Rectal smooth muscle tissue (tissue), 1 donor: ENCODE results near the gene CCDC92.
"Not testable (repeated sequence)": the region's sequence is repeated elsewhere in the genome, so short reads cannot be mapped to it uniquely, and the experiment has no call there.

Experiments
- H3K27ac ChIP-seq: one replicate; pipeline ENCODE4 v1.7.0; 2013; ENCODE audit warnings: low read depth, low read length, inconsistent platforms
- H3K27me3 ChIP-seq: one replicate; pipeline ENCODE4 v1.7.0; 2013; ENCODE audit warnings: low read length; ENCODE audit not compliant: control insufficient read depth, insufficient read depth
- H3K36me3 ChIP-seq: one replicate; pipeline ENCODE4 v1.7.0; 2013; ENCODE audit warnings: low read length; ENCODE audit not compliant: control insufficient read depth, insufficient read depth
- H3K4me1 ChIP-seq: one replicate; pipeline ENCODE4 v1.7.0; 2013; ENCODE audit warnings: low read length; ENCODE audit not compliant: control insufficient read depth, insufficient read depth
- H3K4me3 ChIP-seq: one replicate; pipeline ENCODE4 v1.7.0; 2013; ENCODE audit warnings: low read length
- H3K9ac ChIP-seq: one replicate; pipeline ENCODE4 v1.7.0; 2013; ENCODE audit warnings: low read length

The CCDC92 gene

GRCh38 chr12:123948796-123949769, 23.5 kb downstream of the CCDC92 start:
- no peak overlapping the region for H3K27ac ChIP-seq
- H3K36me3 ChIP-seq: no peaks in the 10 kb centered on the region
- no peak overlapping the region for H3K4me3 ChIP-seq
- no peak overlapping the region for H3K9ac ChIP-seq
- no peaks in the 10 kb centered on the region for H3K4me1 ChIP-seq
- H3K27me3 ChIP-seq: no peaks in the 10 kb centered on the region

GRCh38 chr12:123948401-123948795, 24.2 kb downstream of the CCDC92 start:
- no peak overlapping the region for H3K27ac ChIP-seq
- no peak overlapping the region for H3K4me3 ChIP-seq
- H3K9ac ChIP-seq: no peak overlapping the region
- no peaks in the 10 kb centered on the region for H3K4me1 ChIP-seq
- peaks cover 2% of the 10 kb centered on the region for H3K36me3 ChIP-seq
- H3K27me3 ChIP-seq: no peaks in the 10 kb centered on the region

DNA sequence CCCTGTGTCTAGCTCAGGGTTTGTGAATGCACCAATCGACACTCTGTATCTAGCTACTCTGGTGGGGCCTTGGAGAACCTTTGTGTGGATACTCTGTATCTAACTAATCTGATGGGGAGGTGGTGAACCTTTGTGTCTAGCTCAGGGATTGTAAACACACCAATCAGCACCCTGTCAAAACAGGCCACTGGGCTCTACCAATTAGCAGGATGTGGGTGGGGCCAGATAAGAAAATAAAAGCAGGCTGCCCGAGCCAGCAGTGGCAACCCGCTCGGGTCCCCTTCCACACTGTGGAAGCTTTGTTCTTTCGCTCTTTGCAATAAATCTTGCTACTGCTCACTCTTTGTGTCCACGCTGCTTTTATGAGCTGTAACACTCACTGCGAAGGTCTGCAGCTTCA, 25.1 kb downstream of the CCDC92 start:
- not testable (repeated sequence) for H3K27me3 ChIP-seq, H3K9ac ChIP-seq, H3K4me3 ChIP-seq, H3K4me1 ChIP-seq, H3K27ac ChIP-seq
- peaks cover 10% of the 10 kb centered on the region for H3K36me3 ChIP-seq

DNA sequence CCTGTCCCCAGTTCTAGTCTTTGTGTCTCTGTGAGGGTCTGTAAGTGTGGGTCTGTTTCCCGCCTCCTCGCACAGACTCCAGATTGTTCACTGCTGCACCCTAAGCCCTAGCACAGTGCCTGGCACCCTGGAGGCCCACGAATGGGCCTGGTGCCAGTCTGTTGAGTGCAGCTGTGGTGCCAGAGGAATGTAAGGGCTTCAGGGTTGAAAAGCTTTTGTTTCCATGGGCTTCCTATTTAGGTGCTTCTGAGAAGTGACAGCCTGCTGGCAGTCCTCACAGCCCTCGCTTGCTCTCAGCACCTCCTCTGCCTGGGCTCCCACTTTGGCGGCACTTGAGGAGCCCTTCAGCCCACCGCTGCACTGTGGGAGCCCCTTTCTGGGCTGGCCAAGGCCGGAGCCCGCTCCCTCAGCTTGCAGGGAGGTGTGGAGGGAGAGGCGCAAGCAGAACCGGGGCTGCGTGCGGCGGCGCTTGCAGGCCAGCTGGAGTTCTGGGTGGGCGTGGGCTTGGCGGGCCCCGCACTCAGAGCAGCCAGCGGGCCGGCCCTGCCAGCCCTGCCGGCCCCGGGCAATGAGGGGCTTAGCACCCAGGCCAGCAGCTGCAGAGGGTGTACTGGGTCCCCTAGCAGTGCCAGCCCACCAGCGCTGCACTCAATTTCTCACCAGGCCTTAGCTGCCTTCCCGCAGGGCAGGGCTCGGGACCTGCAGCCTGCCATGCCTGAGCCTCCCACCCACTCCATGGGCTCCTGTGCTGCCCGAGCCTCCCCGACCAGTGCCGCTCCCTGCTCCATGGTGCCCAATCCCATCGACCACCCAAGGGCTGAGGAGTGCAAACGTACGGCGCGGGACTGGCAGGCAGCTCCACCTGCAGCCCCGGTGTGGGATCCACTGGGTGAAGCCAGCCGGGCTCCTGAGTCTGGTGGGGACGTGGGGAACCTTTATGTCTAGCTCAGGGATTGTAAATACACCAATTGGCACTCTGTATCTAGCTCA, 25.8 kb downstream of the CCDC92 start:
- not testable (repeated sequence) for H3K27me3 ChIP-seq, H3K4me1 ChIP-seq, H3K27ac ChIP-seq, H3K4me3 ChIP-seq, H3K9ac ChIP-seq
- H3K36me3 ChIP-seq: peaks cover 12% of the 10 kb centered on the region

DNA sequence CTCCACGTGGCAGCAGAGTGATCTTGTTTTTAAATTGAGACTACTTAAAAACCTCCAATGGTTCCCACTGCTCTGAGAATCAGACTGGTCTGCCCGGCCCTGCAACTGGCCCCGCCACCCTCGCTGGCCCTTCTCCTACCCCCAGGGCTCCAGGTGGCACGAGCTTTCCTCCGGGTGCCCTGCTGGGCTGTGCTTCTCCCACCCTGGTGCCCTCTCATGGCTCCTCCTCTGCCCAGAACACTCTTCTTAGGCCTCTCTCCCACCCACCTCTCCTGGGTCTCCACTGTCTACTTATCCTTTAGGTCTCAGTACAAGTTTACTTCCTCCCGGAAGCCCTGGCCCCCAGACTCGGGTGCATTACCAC, 26.5 kb downstream of the CCDC92 start:
- Histone ChIP-seq H3K4me3 (no peak overlapping the region), H3K27me3 (no peaks in the 10 kb centered on the region), H3K27ac (no peak overlapping the region), H3K4me1 (no peaks in the 10 kb centered on the region), H3K9ac (no peak overlapping the region), H3K36me3 (peaks cover 12% of the 10 kb centered on the region)

- Histone ChIP-seq H3K27me3 (no peaks in the 10 kb centered on the region), H3K4me3 (no peak overlapping the region), H3K4me1 (no peaks in the 10 kb centered on the region), H3K36me3 (peaks cover 12% of the 10 kb centered on the region), H3K9ac (no peak overlapping the region), H3K27ac (no peak overlapping the region)
Observed at GRCh38 chr12:123945287-123946151, 27.1 kb downstream of the CCDC92 start.

DNA sequence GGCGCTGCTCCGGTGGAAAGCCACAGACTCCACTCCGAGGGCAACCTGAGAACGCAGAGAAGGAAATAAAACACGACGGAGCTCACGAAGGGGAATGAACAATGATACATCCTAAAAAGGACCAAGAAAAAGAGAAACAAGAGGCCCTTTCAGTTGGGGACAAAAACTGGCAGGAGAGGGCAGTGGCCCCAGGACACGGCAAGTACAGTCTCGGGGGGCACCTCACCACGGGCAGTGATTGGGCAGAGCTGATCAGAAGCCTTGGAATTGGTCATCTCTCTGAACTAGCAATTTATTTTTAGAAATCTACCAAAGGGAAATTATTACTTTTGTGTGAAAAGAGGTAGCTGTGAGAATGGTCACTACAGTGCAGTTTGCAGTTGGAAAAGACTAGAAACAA, 27.9 kb downstream of the CCDC92 start:
- Histone ChIP-seq H3K27ac (no peak overlapping the region), H3K27me3 (no peaks in the 10 kb centered on the region), H3K4me3 (no peak overlapping the region), H3K4me1 (no peaks in the 10 kb centered on the region), H3K36me3 (peaks cover 12% of the 10 kb centered on the region), H3K9ac (no peak overlapping the region)

DNA sequence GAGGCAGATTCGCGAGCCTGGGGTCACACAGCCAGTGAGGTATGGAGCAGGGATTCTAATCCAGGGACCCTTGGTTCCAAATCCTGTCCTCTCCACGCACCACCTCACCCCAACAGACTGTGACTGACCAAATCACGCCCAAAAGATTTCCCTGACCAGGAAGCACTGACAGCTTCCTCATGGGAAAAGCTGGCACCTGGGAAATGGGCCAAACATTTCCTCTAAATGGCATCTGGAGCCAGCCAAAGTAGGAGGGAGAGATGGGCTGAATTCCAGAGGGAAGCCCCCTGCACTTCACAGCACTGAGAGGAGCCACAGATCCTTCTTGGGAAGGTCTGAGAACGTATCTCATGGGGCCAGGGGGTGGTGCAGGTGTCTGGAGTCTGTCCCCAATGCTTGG, 28.8 kb downstream of the CCDC92 start:
- H3K4me1 ChIP-seq: no peaks in the 10 kb centered on the region
- no peak overlapping the region for H3K9ac ChIP-seq
- no peak overlapping the region for H3K27ac ChIP-seq
- H3K36me3 ChIP-seq: peaks cover 12% of the 10 kb centered on the region
- no peaks in the 10 kb centered on the region for H3K27me3 ChIP-seq
- no peak overlapping the region for H3K4me3 ChIP-seq

- no peak overlapping the region for H3K4me3 ChIP-seq
- no peak overlapping the region for H3K9ac ChIP-seq
- H3K4me1 ChIP-seq: no peaks in the 10 kb centered on the region
- H3K36me3 ChIP-seq: peaks cover 12% of the 10 kb centered on the region
- no peak overlapping the region for H3K27ac ChIP-seq
- no peaks in the 10 kb centered on the region for H3K27me3 ChIP-seq
Observed at GRCh38 chr12:123942911-123943648, 29.6 kb downstream of the CCDC92 start.

DNA sequence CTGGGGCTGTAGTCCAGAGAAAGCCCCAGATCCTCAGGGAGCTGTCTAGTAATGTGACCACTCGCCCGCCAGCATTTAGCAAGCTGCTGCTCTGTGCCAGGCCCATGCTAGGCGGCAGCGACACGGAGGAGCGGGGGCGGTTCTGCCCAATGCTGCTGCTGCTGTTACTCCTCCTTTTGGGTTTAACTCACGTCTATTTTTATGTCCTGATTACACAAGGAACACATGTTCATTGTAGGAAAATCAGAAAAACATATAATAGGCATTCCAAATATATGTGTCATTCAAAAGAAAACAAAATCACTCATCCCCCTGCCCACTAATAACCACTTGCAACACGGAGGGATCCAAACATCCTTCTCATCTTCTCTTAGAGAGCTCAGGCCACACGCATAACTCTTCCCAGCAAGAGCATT, 30.4 kb downstream of the CCDC92 start:
- Histone ChIP-seq H3K27ac (no peak overlapping the region), H3K9ac (no peak overlapping the region), H3K4me1 (no peaks in the 10 kb centered on the region), H3K27me3 (no peaks in the 10 kb centered on the region), H3K4me3 (no peak overlapping the region), H3K36me3 (peaks cover 12% of the 10 kb centered on the region)

- no peaks in the 10 kb centered on the region for H3K27me3 ChIP-seq
- H3K27ac ChIP-seq: no peak overlapping the region
- H3K36me3 ChIP-seq: peaks cover 14% of the 10 kb centered on the region
- no peak overlapping the region for H3K4me3 ChIP-seq
- no peak overlapping the region for H3K9ac ChIP-seq
- H3K4me1 ChIP-seq: no peaks in the 10 kb centered on the region
Observed at GRCh38 chr12:123941624-123942237, 30.9 kb downstream of the CCDC92 start.
